HG03571 (cell line): Measurements from ENCODE around the gene KIAA1217.

Experiments
- ATAC-seq: cut with Tn5 transposase; IDR thresholded peaks from one replicate; pipeline ENCODE4 v1.9.1; 2021; ENCODE audit not compliant: unreplicated experiment

Gene KIAA1217

GRCh38 chr10:24533981-24534380 is 325.0 kb downstream of the KIAA1217 start:
- no peak for ATAC-seq

GRCh38 chr10:24536636-24537035 is 327.7 kb downstream of the KIAA1217 start:
- no peak for ATAC-seq

GRCh38 chr10:24541239-24541753 is 332.4 kb downstream of the KIAA1217 start:
- ATAC-seq: no peak

- no peak for ATAC-seq
These were observed 333.7 kb downstream of the KIAA1217 start for GRCh38 chr10:24542314-24543270.

- ATAC-seq: no peak
These were observed 335.8 kb downstream of the KIAA1217 start for GRCh38 chr10:24544776-24545175.

- ATAC-seq: no peak
These were observed 336.6 kb downstream of the KIAA1217 start for GRCh38 chr10:24545585-24545984.

- no peak for ATAC-seq
These were observed 341.7 kb downstream of the KIAA1217 start for GRCh38 chr10:24550680-24551079.

DNA sequence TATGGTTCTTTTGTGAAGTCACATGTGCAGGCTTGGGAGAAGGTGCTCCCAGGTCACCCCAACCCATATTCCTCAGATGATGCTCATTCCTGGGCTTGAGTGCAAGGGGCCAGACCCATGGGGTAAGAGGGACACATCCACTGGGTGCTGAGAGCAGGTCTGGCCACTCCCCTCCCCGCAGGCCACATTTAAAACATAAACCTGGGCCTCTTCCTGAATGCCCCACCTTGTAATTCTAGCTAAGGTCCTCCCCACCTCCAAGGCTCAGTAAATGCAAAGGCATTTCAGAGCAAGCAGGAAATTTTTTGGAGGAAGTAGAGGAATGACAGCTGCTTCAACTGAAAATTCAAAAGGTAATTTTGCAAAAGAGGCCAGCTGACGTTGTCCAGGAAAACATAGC is 342.2 kb downstream of the KIAA1217 start:
- no peak for ATAC-seq

GRCh38 chr10:24552346-24553016 is 343.5 kb downstream of the KIAA1217 start:
- no peak for ATAC-seq

DNA sequence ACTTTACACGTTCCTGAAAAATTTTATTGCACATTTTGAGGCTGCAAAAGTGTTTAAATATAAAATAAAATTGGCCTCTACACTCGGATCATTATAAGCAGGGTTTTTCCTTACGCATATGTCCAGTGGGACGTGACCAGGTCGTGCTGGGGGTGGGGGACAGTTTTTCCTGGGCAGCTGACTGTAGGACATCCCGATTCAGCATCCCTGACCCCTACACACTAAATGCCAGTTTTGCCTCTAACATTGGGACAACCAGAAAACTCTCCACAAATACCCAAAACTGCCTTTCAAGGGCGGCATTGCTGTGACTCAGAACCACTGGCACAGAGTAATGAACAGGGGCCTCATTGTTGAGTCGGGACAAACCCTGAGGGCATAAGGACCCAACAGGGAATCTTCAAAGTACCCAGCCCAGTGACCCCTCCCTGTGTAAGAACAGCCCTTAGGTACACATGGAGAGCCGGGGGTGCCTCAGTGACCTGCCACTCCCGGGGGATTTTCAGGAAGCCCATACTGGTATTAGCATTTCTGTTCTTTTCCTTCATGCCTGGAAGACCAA is 344.2 kb downstream of the KIAA1217 start:
- no peak for ATAC-seq

DNA sequence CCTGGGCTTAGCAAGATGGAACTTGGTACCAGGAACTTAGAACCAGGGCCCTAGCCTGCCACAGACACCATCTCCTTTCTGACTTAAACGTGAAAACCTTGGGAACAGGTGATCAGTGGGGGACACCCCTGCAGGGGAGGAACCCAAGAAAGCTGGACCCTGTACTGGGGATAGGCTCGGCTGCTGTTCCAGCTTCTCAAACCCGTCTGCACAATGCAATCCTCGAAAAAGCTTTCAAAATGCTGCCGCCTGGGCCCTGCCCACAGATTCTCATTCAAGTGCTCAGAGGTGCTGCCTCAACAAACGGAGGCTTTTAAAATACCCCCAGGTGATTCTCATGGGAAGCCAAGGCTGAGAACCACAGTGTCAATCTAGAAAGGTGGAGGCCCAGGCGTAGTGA is 345.1 kb downstream of the KIAA1217 start:
- no peak for ATAC-seq

DNA sequence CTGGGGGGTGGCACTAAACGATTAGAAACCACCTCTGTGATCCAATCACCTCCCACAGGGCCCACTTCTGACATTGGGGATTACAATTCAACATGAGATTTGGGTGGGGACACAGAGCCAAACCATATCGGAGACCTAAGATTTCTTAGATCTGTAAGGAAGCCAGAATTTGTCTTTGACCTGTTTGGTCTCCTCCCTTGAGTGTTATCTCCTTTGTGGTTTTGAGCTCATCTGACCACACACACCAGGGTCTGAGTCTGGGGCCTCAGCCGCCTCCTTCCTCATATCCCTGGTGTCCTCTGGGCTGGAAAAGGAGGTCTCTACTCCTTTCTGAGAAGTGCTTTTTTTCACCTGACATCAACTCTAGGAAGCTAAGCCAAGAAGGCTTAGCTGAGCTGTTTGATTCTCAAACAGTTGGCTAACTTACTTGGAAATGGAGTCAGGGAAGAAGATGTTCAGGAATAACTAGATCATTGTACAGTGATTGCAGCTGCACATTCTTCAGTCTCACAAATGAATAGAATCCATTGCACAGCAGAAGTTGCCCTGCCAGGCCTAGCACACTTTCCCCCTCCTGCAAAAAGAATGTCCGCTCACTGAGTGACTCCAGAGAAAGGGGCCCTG is 347.3 kb downstream of the KIAA1217 start:
- ATAC-seq: no peak

DNA sequence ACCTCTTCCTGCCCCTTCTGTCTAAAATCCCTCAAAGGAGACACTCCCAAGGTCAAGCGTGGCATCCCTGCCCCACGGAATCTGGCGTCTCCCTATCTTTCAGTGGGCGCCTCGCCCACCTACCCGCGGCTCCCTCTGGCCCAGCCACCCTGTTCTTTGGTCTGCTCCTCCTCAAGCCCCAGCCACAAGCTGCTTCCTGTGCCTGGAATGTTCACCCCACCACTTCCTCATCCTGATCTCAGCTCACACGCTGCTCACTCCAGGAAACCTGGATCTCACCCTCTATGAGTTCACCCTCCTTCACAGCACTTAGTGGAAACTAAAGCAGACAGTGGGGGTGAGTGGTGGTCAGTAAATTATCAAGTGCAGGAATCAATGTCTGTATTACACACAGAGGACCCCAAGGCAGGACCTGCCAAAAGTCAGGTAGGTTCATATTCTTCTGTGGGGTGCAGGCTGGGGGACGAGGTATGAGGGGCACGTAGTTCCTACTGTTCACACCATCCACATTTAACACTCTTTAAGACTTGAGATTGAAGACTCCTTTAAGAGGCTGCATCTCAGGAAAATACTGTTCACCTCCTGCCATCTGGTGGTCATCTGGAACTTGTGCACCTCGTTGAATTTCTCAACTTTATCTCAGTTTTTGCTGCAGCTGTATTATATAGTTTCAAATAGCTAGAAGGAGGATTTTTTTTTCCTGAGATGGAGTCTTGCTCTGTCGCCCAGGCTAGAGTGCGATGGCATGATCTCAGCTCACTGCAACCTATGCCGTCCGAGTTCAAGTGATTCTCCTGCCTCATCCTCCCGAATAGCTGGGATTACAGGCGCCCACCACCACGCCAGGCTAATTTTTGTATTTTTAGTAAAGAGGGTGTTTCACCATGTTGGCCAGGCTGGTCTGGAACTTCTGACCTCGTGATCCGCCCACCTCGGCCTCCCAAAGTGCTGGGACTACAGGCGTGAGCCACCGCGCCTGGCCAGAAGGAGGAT is 348.1 kb downstream of the KIAA1217 start:
- peak; percentile 47 for ATAC-seq

- ATAC-seq: no peak
These were observed 352.5 kb downstream of the KIAA1217 start for GRCh38 chr10:24561453-24561852.

GRCh38 chr10:24568042-24568441 is 359.1 kb downstream of the KIAA1217 start:
- no peak for ATAC-seq

GRCh38 chr10:24569330-24569796 is 360.4 kb downstream of the KIAA1217 start:
- ATAC-seq: no peak

GRCh38 chr10:24569828-24570657 is 361.1 kb downstream of the KIAA1217 start:
- no peak for ATAC-seq

DNA sequence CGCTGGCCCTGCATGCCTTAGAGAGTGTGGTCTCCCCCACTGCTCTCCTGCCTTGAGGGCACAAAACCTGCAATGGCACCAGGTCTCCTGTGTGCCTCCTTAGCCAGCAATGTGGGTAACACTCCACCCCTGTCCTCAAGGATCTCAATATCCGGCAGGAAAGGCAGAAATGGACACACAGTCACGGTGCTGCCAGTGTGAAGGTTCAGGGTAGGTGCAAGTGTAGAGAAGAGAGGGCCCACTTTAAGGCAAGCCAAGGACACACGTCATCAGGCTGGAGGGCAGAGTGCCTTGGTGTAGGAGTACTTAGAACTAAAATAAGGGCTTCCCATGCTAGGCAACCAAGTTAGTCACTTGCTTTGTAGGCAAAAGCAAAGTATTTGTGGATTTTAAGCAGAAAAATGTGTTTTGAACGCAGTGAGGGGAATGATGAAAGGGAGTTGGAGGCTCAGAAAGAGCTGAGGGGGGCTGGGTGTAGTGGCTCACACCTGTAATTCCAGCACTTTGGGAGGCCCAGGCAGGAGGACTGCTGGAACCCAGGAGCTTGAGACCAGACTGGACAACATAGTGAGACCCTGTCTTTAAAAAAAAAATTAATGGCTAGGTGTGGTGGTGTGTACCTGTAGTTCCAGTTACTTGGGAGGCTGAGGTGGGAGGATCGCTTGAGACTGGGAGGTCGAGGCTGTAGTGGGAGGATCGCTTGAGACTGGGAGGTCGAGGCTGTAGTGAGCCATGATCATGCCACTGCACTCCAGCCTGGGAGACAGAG is 361.9 kb downstream of the KIAA1217 start:
- no peak for ATAC-seq
